ENCODE results near the gene WSCD2. TPM values are rescaled to one million over a fixed set of nuclear protein-coding genes. Genes with fewer than 3 reads are reported as not detected.
A peak's percentile ranks its signal among the peaks of the same experiment; 100 is the strongest.

Gene WSCD2
- total RNA-seq, 3 donors from 2014 or later: 0.33 to 0.48 (median 0.44) TPM

DNA sequence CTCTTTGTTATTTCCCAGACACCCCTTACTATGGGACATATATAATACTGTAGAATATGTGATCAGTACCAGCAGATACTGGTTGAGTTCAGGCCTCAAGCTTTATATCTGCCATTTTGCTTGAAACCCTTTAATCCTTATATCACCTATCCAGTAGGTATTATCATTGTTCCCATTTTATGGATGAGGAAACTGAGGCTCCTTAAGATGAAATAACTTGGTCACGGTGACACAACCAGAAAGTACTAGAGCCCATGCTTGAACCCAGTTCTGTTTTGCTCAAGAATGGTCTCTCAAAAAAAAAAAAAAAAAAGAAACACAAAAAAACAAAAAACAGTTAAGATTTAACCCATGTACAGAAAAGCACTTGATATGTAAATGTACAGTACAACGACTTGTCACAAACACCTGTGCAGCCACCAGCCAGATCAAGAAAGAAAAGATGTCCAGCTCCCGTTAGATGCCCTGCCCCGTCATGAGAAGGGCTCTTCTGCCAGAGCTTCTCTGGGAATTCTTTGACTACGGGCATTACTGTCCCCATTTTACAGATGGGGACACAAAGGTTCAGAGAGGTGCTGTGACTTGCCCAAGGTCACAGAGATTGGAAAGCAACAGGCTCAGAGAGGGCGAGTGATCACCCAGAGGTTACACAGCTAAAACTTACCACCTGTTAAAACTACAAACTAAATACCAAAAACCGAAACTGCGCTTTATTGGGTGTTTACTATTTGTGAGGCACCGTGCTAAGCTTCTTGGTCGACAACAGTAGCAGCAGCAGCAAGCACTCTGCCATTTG lies 669 bp upstream of the WSCD2 start:
- TF ChIP-seq, protein P1, sequence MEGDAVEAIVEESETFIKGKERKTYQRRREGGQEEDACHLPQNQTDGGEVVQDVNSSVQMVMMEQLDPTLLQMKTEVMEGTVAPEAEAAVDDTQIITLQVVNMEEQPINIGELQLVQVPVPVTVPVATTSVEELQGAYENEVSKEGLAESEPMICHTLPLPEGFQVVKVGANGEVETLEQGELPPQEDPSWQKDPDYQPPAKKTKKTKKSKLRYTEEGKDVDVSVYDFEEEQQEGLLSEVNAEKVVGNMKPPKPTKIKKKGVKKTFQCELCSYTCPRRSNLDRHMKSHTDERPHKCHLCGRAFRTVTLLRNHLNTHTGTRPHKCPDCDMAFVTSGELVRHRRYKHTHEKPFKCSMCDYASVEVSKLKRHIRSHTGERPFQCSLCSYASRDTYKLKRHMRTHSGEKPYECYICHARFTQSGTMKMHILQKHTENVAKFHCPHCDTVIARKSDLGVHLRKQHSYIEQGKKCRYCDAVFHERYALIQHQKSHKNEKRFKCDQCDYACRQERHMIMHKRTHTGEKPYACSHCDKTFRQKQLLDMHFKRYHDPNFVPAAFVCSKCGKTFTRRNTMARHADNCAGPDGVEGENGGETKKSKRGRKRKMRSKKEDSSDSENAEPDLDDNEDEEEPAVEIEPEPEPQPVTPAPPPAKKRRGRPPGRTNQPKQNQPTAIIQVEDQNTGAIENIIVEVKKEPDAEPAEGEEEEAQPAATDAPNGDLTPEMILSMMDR (IDR thresholded peaks at IDR 0.05): no peak
- TF ChIP-seq POLR2A (IDR thresholded peaks at IDR 0.05): no peak
- TF ChIP-seq POLR2AphosphoS5 (IDR thresholded peaks at IDR 0.05): no peak
- no peaks in the 10 kb centered on the region for H3K9me3 ChIP-seq
- no peaks in the 10 kb centered on the region for H3K36me3 ChIP-seq
- peaks cover 0 to 29% of the 10 kb centered on the region in 2 donors for H3K27me3 ChIP-seq
- H3K27ac ChIP-seq: no peak overlapping the region
- intact Hi-C loops (cut with DNase I; ENCODE audit: low total_unique reads): no loop called here
- DNase-seq (ENCODE audit: low spot score in 2 of 2): no peak
- H3K4me3 ChIP-seq: peak overlapping the region; percentile 33 to 64 (median 55)
- H3K4me1 ChIP-seq: peaks cover 0 to 7% of the 10 kb centered on the region in 2 donors

DNA sequence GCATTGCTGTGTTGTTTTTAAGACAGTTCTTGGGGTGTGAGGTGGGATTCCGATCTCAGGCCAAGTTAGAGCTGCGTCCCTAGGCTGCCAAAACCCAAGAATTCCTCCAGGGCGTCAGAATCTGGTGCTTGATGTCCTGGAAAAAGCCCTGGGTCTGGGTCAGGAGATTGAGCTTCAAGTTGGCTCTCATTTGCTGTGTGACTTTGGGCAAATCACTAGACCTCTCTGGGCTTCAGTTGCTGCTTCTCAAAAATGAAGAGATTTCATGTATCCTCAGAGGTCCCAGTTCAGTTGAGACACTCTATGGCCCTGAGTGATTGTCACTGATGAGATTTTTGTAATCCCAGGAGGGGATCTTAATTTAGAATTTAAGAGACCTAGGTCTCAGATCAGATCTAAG lies 1.9 kb downstream of the WSCD2 start:
- no peak for DNase-seq (ENCODE audit: low spot score in 2 of 2)
- no peak overlapping the region for H3K27ac ChIP-seq
- peaks cover 0 to 7% of the 10 kb centered on the region in 2 donors for H3K4me1 ChIP-seq
- intact Hi-C loops (cut with DNase I; ENCODE audit: low total_unique reads): loop anchor here (5.0 kb wide), 1 partner anchor 684 kb away; no protein-coding TSS in a partner anchor
- no peaks in the 10 kb centered on the region for H3K36me3 ChIP-seq
- TF ChIP-seq POLR2AphosphoS5 (IDR thresholded peaks at IDR 0.05) (no peak), POLR2A (IDR thresholded peaks at IDR 0.05) (no peak)
- TF ChIP-seq, protein P1 (IDR thresholded peaks at IDR 0.05): no peak
- no peaks in the 10 kb centered on the region for H3K9me3 ChIP-seq
- no peak overlapping the region for H3K4me3 ChIP-seq
- peaks cover 0 to 43% of the 10 kb centered on the region in 2 donors for H3K27me3 ChIP-seq

DNA sequence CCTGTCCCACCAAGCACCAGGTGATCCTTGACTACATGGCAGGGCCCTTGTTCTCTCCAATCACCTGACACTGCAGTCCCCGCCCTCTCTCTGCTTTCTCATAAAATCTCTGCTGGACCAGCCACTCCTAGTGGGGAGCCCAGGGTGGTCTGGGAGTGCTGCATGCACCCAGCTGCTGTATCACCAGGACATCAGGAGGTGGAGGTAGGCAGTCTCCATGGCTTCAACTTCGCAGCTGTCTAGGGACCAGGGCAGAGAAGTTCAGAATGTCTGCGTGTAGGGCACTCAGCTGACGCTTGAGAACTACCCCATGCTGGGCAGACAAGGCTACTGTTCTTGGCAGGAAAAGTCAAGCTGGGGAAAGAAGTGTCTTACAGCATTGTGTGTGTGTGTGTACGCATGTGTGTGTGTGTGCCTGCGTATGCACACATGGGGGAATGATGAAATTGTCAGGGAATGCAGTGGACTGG lies 2.6 kb downstream of the WSCD2 start:
- no peaks in the 10 kb centered on the region for H3K9me3 ChIP-seq
- H3K27ac ChIP-seq: no peak overlapping the region
- TF ChIP-seq POLR2AphosphoS5 (IDR thresholded peaks at IDR 0.05) (no peak), POLR2A (IDR thresholded peaks at IDR 0.05) (no peak)
- TF ChIP-seq, protein P1 (IDR thresholded peaks at IDR 0.05): no peak
- H3K36me3 ChIP-seq: no peaks in the 10 kb centered on the region
- peaks cover 0 to 7% of the 10 kb centered on the region in 2 donors for H3K4me1 ChIP-seq
- H3K4me3 ChIP-seq: no peak overlapping the region
- H3K27me3 ChIP-seq: peaks cover 0 to 43% of the 10 kb centered on the region in 2 donors
- DNase-seq (ENCODE audit: low spot score in 2 of 2): no peak
- intact Hi-C loops (cut with DNase I; ENCODE audit: low total_unique reads): loop anchor here (5.0 kb wide), 1 partner anchor 684 kb away; no protein-coding TSS in a partner anchor

GRCh38 chr12:108133482-108133881 lies 4.4 kb downstream of the WSCD2 start:
- H3K4me1 ChIP-seq: peaks cover 0 to 7% of the 10 kb centered on the region in 2 donors
- H3K36me3 ChIP-seq: no peaks in the 10 kb centered on the region
- H3K27ac ChIP-seq: no peak overlapping the region
- H3K9me3 ChIP-seq: no peaks in the 10 kb centered on the region
- peaks cover 0 to 43% of the 10 kb centered on the region in 2 donors for H3K27me3 ChIP-seq
- TF ChIP-seq, protein P1 (IDR thresholded peaks at IDR 0.05): no peak
- no peak for TF ChIP-seq POLR2AphosphoS5 (IDR thresholded peaks at IDR 0.05)
- no peak for TF ChIP-seq POLR2A (IDR thresholded peaks at IDR 0.05)
- DNase-seq (ENCODE audit: low spot score in 2 of 2): no peak
- intact Hi-C loops (cut with DNase I; ENCODE audit: low total_unique reads): loop anchor here (5.0 kb wide), 1 partner anchor 686 kb away; no protein-coding TSS in a partner anchor
- H3K4me3 ChIP-seq: no peak overlapping the region

GRCh38 chr12:108134744-108135143 lies 5.7 kb downstream of the WSCD2 start:
- DNase-seq (ENCODE audit: low spot score in 2 of 2): no peak
- Histone ChIP-seq H3K27me3 (peaks cover 0 to 30% of the 10 kb centered on the region in 2 donors), H3K36me3 (no peaks in the 10 kb centered on the region), H3K4me3 (no peak overlapping the region), H3K4me1 (no peaks in the 10 kb centered on the region), H3K9me3 (no peaks in the 10 kb centered on the region), H3K27ac (no peak overlapping the region)
- intact Hi-C loops (cut with DNase I; ENCODE audit: low total_unique reads): loop anchor here (5.0 kb wide), 2 partner anchors 452 to 687 kb away; no protein-coding TSS in a partner anchor
- TF ChIP-seq POLR2AphosphoS5 (IDR thresholded peaks at IDR 0.05) (no peak), POLR2A (IDR thresholded peaks at IDR 0.05) (no peak)
- TF ChIP-seq, protein P1 (IDR thresholded peaks at IDR 0.05): no peak

Data from breast epithelium (tissue), 4 donors.